GM15510 (cell line): ENCODE data around the gene CDADC1.

Experiments used
- POLR2A ChIP-seq: IDR thresholded peaks from 3 replicates; pipeline ENCODE4 v1.6.1; 2011; ENCODE audit warnings: borderline replicate concordance; ENCODE audit not compliant: insufficient read length; ENCODE audit errors: extremely low read depth

Gene CDADC1

GRCh38 chr13:49298416-49298815 is 50.7 kb downstream of the CDADC1 start:
- TF ChIP-seq POLR2A, result no peak

DNA sequence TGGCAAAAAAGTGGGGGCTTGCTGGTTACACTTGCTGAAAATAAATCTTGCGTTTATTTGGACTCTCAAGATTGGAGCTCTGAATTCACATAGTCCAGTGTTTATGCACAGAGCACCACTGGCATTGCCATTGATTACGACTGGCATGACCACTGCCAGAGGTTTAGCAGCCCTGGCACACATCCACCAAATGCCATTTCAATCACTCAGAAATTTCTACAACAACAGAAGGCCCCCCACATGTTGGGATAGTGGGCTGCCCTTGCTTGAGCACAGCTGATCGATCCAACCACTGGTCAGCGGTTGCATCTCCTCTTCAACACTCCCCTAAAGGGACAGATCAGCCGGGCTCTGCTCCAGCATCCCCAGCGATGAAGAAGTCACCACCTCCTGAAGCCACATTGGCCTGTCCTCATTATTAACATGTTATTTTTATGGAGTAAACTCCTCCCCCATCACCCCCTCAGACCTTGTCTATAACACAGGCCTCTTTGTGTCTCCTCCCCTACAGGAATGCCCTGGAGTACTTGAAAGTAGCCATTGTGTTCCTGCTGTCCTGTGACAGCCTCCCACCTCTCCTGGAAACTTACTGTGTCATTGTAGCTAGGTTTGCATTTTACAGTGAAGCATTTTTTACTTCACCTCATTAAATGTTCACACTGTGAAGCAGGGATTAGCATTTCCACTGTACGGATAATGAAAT is 51.3 kb downstream of the CDADC1 start:
- TF ChIP-seq POLR2A, result no peak

GRCh38 chr13:49300276-49300675 is 52.6 kb downstream of the CDADC1 start:
- no peak for TF ChIP-seq POLR2A

DNA sequence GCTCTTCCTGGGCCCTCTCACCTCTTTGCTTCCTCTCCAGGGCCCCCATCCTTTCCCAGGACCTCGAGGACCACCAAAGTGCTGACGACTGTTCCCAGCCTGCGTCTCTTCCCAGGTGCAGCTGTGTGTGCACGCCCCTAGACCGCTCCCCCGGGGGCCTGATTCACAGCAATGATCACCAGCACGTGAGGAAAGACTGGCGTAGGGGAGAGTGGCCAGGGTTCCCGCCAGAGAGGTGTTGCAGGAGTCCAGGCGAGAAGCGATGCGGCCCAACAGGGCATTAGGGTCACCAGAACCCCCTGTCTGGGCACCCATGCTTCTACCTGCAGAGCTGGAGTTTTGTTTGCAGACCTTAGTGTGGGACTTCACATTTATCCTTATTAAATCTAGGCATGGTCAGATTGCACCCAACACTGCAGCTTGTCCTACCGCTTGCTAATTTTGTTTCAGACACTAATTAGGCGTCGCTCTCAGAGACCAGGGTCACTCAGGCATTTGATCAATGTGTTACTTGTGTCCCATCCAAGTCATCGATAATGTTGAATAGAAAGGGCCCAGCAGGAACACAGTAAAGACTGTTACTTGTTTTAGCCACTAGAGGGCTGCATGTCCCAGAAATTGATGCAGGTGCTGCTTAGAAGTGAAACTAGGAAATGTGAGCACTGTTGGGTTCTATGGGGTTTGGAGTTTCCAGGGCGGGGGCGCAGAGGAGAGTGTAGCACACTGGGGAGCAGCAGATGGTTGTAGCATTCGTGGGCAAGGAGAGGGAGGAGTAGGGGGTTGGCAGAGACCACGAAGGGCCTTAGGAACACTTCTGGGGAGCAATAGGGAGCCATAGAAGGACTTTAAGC is 53.2 kb downstream of the CDADC1 start:
- no peak for TF ChIP-seq POLR2A

DNA sequence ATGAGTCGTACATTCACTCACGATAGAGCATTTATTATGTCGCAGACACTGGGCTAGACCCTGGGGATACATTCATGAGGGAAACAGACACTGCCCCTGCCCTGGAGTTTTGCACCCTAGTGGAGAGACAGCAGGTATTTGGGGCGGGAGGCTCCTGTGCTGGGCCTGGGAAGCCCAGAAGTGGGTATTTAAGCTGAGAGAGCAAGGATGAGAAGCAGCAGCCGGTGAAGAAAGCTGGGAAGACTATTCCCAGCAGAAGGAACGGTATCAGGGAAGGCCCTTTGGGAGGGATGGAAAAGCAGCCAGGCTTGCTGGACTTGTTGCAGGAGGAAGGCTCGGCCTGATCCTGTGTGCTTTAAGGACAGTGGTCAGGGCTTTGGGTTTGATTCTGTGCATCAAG is 54.5 kb downstream of the CDADC1 start:
- no peak for TF ChIP-seq POLR2A

GRCh38 chr13:49302817-49303216 is 55.1 kb downstream of the CDADC1 start:
- no peak for TF ChIP-seq POLR2A

GRCh38 chr13:49303533-49304252 is 56.0 kb downstream of the CDADC1 start:
- TF ChIP-seq POLR2A, result no peak

DNA sequence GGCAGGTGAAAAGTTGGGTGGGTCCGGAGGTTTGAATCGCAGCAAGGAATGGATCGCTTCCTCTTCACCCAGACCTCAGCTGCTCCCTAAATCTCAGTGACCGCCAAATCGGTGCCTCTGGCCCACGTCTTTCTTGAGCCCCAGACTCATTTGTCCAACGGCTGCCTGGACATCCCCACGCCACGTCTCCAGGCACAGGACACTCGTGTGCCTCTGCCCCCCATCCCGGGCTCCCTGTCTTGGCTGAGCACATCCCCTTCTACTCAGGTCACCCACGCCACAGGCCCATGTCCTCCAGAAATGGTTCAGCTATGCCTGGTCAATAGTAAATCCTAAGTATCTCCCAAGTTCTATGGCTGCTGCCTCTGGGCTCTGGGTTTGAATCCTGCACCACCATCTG is 56.6 kb downstream of the CDADC1 start:
- TF ChIP-seq POLR2A, result no peak

GRCh38 chr13:49304763-49305700 is 57.3 kb downstream of the CDADC1 start:
- TF ChIP-seq POLR2A, result no peak

DNA sequence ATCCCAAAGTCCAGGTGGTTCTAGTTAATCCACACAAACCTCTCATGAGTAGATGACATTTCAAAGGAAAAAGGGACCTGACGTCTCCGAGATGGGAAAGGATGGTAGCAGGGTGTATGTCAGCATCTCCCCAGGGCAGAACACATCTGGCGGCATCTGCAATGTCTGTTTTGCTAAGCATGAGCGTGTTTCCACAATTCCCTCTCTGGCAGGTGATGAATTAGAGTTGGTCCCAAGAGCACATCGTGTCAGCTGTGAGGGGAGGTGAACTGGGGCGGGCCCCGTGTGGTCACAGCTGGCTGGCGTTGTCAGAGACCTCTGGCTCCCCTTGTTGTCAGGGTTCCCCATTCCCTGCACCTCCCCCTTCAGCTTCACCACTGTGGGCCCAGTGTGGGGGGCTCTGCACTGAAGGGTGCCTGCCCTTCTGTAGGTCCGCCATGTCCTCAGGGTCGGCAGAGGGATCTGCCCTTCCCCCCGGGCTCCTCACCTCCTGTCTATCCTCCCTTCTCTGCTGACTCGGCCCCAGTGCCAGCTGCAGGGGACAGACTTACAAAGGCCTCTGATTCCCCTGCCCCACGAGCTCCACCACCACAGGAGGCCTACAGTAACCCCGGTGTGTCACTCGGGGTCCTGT is 58.2 kb downstream of the CDADC1 start:
- TF ChIP-seq POLR2A, result no peak

GRCh38 chr13:49307365-49307764 is 59.6 kb downstream of the CDADC1 start:
- TF ChIP-seq POLR2A, result no peak

DNA sequence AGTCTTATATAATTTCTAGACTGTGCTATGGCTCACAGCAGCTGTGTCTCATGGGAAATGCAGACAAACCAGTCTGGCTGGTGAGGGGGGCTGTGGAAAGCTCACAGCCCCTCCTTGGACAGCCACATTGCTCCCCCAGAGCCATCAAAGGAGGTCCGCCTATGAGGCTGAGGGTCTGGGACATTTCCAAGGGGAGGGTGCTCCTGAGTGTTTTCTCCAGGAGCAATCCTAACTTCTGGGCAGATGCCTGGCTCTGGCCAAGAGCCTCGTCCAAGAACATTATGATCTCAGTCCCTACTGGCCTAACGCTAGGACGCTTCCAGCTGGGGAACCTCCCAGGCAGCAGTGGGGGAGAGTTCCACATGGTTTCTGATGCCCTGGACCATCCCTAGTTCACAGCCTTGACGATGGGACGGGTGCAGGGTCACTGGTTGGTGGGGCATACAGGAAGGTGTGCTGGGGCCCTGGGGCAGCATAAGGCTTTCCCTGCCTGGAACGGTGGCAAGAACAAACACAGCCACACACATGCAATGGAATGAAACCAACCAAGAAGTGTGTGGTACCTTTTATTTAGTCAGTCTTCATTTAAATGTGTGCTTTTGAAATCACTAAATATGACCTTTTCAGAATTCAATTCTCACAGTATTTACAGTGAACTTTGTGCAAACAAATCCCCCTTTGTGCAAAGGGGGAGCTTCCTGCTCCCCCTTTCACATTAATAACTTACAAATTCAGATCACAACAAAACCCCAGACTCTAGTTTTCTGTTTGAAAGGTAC is 60.6 kb downstream of the CDADC1 start:
- TF ChIP-seq POLR2A, result no peak

DNA sequence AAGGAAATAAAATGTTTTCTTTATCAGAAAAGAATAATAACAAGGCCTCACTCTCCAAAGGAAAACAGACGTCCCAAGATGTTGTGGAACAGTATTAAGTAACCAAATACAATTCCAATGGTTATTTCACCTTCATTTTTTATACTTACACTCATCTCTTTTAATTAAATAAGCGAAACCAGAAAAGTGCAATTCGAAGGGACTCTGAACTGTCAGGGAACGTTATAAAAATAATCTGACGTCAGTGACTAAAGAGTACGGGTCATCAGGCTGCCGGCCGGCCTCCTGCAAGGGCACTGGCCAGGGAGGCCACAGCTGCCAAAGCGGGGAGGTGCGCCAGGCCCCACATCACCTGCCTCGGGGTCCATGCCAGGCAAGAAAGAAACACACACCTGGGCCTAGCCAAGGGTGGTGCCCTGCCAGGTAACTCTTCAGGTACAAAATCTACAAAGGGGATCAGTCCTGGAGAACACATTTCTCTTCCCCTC is 61.2 kb downstream of the CDADC1 start:
- TF ChIP-seq POLR2A, result no peak
